Esophagus muscularis mucosa (tissue), 4 donors: ENCODE measurements around the gene NDUFB2. TPM values are rescaled to one million over a fixed set of nuclear protein-coding genes. Genes with fewer than 3 reads are reported as not detected.

Experiments
- DNase-seq: peaks from one replicate; pipeline ENCODE4 v3.0.0-alpha.2; 2017; ENCODE audit errors: extremely low spot score
- H3K27ac ChIP-seq, 4 donors: fragments of 200-600 bp; sonication (generic); replicated peaks in 1 of 4; 1 replicate in 3 of 4; 2 replicates in 1 of 4; pipeline ENCODE4 v1.5.1; 2016 to 2019; ENCODE audit warnings: mild to moderate bottlenecking in 1 of 4
- H3K27me3 ChIP-seq, 4 donors: fragments of 200-600 bp; sonication (generic); one replicate each; pipeline versions ENCODE4 v1.5.1 to v1.6.0; 2016 to 2019
- H3K36me3 ChIP-seq, 4 donors: fragments of 200-600 bp; sonication (generic); one replicate each; pipeline ENCODE4 v1.5.1; 2016 to 2019
- H3K4me1 ChIP-seq, 4 donors: fragments of 200-600 bp; sonication (generic); one replicate each; pipeline ENCODE4 v1.5.1; 2016 to 2019
- H3K4me3 ChIP-seq, 4 donors: fragments of 200-600 bp; sonication (generic); 1 replicate in 2 of 4; 2 replicates in 2 of 4; pipeline ENCODE4 v1.5.1; 2016 to 2019; ENCODE audit warnings: mild to moderate bottlenecking in 4 of 4, moderate library complexity in 1 of 4
- H3K9me3 ChIP-seq, 4 donors: fragments of 200-600 bp; sonication (generic); 1 replicate in 3 of 4; 2 replicates in 1 of 4; pipeline ENCODE4 v1.5.1; 2016 to 2019
- EP300 ChIP-seq: sonication (generic); formaldehyde crosslinking; IDR thresholded peaks from one replicate; pipeline ENCODE4 v1.6.1; 2017; ENCODE audit warnings: antibody characterized with exemption
- POLR2A ChIP-seq: fragments of 450-650 bp; IDR thresholded peaks from one replicate; pipeline ENCODE4 v1.6.1; 2017; ENCODE audit warnings: antibody characterized with exemption, moderate library complexity, mild to moderate bottlenecking, low read depth
- POLR2AphosphoS5 ChIP-seq, 2 donors: sonication (generic); formaldehyde crosslinking; IDR thresholded peaks; one replicate each; pipeline ENCODE4 v1.6.1; 2017; ENCODE audit warnings: antibody characterized with exemption in 2 of 2
- WGBS: methylation state at CpG from one replicate; pipeline ENCODE4 v1.1.5; 2018; 5-methylcytosine and 5-hydroxymethylcytosine counted together
- intact Hi-C: fragments of 100-400 bp; cut with DNase I; formaldehyde crosslinking; loops from one replicate; pipeline ENCODE4 v1.15.1; 2023
- total RNA-seq, 4 donors: library from RNA; depleted of rRNA; stranded (reverse); fragments of >200 nt; gene quantifications; one replicate each; pipeline versions ENCODE4 v1.1.0 to v1.2.1, GENCODE V29; 2016
- TF ChIP-seq, protein P1 (sequence below), 3 experiments: fragments of 200-600 bp in 2 of 3; fragments of 450-650 bp in 1 of 3; sonication (generic) in 2 of 3; IDR thresholded peaks; one replicate each; pipeline ENCODE4 v1.5.1; 2017 to 2019; ENCODE audit warnings: antibody characterized with exemption in 3 of 3, mild to moderate bottlenecking in 2 of 3, moderate library complexity in 1 of 3

Gene NDUFB2
- total RNA-seq, 4 donors from 2014 or later, result 235 to 279 (median 262) TPM

- intact Hi-C loops, result loop anchor here (1.0 to 5.0 kb wide), 2 partner anchors 135 to 176 kb away; partner anchors contain the start of gene MKRN1
- WGBS, result 20% methylated on average over 15 of the region's 15 CpGs
- no peak for DNase-seq
These were observed 43.0 kb upstream of the NDUFB2 start for GRCh38 chr7:140653319-140654108.

GRCh38 chr7:140654109-140654387 is 42.5 kb upstream of the NDUFB2 start:
- Histone ChIP-seq H3K4me1 (peaks cover 27 to 37% (median 31%) of the 10 kb centered on the region in 4 donors), H3K27me3 (no peaks in the 10 kb centered on the region), H3K27ac (peak overlapping the region in 3 of 4 donors; percentile 34 to 58 (median 53)), H3K4me3 (no peak overlapping the region), H3K9me3 (no peaks in the 10 kb centered on the region), H3K36me3 (no peaks in the 10 kb centered on the region)
- TF ChIP-seq, protein P1, sequence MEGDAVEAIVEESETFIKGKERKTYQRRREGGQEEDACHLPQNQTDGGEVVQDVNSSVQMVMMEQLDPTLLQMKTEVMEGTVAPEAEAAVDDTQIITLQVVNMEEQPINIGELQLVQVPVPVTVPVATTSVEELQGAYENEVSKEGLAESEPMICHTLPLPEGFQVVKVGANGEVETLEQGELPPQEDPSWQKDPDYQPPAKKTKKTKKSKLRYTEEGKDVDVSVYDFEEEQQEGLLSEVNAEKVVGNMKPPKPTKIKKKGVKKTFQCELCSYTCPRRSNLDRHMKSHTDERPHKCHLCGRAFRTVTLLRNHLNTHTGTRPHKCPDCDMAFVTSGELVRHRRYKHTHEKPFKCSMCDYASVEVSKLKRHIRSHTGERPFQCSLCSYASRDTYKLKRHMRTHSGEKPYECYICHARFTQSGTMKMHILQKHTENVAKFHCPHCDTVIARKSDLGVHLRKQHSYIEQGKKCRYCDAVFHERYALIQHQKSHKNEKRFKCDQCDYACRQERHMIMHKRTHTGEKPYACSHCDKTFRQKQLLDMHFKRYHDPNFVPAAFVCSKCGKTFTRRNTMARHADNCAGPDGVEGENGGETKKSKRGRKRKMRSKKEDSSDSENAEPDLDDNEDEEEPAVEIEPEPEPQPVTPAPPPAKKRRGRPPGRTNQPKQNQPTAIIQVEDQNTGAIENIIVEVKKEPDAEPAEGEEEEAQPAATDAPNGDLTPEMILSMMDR (IDR thresholded peaks at IDR 0.05), result no peak
- no peak for TF ChIP-seq POLR2A
- TF ChIP-seq EP300, result no peak
- no peak for TF ChIP-seq POLR2AphosphoS5 (IDR thresholded peaks at IDR 0.05)
- intact Hi-C loops, result loop anchor here (5.0 kb wide), 1 partner anchor 177 kb away; the partner anchor contains the start of gene MKRN1
- 52% methylated on average over 2 of the region's 2 CpGs for WGBS
- no peak for DNase-seq

More at GRCh38 chr7:140653319-140654108, 43.0 kb upstream of the NDUFB2 start:
- no peaks in the 10 kb centered on the region for H3K36me3 ChIP-seq
- peak overlapping the region in 3 of 4 donors; percentile 34 to 58 (median 53) for H3K27ac ChIP-seq
- TF ChIP-seq EP300 (no peak), POLR2AphosphoS5 (IDR thresholded peaks at IDR 0.05) (peak in 1 of 2 donors; percentile 57), POLR2A (no peak)
- TF ChIP-seq, protein P1 (IDR thresholded peaks at IDR 0.05), result peak; percentile 79 to 92 (median 90)
- H3K27me3 ChIP-seq, result no peaks in the 10 kb centered on the region
- no peaks in the 10 kb centered on the region for H3K9me3 ChIP-seq
- H3K4me3 ChIP-seq, result no peak overlapping the region
- H3K4me1 ChIP-seq, result peaks cover 27 to 37% (median 31%) of the 10 kb centered on the region in 4 donors

DNA sequence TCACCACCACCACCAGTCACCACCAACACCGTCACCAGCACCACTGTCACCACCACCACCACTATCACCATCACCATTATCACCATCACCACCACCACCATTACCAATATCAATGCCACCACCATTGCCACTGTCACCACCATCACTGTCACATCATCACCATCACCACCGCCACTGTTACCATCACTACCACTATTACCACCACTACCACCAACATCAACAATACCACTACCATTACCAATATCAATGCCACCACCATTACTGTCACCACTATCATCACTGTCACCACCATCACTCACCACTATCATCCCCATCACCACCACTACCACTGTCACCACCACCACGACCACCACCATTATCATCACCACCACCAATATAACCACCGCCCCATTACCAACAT is 41.8 kb upstream of the NDUFB2 start:
- no peak overlapping the region for H3K4me3 ChIP-seq
- H3K36me3 ChIP-seq, result no peaks in the 10 kb centered on the region
- H3K27ac ChIP-seq, result peak overlapping the region in 1 of 4 donors; percentile 58
- TF ChIP-seq, protein P1 (IDR thresholded peaks at IDR 0.05), result no peak
- TF ChIP-seq POLR2AphosphoS5 (IDR thresholded peaks at IDR 0.05), result no peak
- no peak for DNase-seq
- no peaks in the 10 kb centered on the region for H3K9me3 ChIP-seq
- WGBS, result 94% methylated on average over 4 of the region's 4 CpGs
- intact Hi-C loops, result loop anchor here (5.0 kb wide), 1 partner anchor 177 kb away; the partner anchor contains the start of gene MKRN1
- no peaks in the 10 kb centered on the region for H3K27me3 ChIP-seq
- H3K4me1 ChIP-seq, result peaks cover 27 to 37% (median 31%) of the 10 kb centered on the region in 4 donors

DNA sequence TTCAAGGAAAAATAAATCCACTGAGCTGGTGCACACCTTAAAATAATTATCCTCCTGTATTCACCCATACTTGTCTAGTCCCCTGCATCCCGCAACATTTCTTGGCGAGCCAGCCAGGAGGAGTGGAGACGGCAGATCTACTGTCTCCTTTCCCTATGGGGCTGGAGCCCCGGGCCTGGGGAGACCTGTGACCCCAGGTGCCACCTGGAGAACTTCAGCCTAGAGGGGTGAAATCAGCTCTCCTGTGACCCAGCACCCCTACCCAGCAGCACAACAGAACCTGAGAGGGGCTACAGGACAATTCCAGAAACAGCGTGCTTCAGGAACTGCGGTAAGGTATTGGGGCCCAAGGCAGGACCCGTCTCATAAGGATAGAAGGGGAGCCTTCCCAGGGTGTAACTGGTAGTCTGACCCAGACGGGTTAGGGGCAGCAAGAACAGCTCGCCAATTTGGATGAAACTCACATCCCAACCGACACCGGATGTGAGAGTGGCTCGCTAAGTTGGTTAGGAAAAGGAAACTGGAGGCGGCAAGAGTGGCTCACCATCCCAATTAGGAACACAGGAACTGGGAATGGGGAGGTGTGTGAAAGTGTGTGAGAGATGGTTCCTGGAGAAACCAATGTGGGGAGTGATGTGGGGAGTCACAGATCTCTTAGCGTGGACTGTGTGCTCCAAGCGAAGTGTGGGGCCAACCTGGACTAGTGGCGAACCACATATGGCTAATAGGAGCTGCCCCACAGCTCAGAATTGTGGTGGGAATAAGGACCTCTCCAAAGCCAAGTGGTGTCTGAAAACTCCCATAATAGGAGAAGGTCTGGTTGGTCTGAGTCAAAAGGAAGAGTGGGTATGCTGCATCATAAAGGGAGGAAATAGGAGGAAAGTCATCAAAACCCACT is 40.7 kb upstream of the NDUFB2 start:
- Histone ChIP-seq H3K4me3 (peak overlapping the region in 3 of 4 donors; percentile 38 to 48 (median 42)), H3K27me3 (no peaks in the 10 kb centered on the region), H3K9me3 (no peaks in the 10 kb centered on the region), H3K27ac (peak overlapping the region; percentile 54 to 74 (median 68)), H3K4me1 (peaks cover 27 to 37% (median 31%) of the 10 kb centered on the region in 4 donors), H3K36me3 (no peaks in the 10 kb centered on the region)
- TF ChIP-seq POLR2AphosphoS5 (IDR thresholded peaks at IDR 0.05), result no peak
- no peak for TF ChIP-seq POLR2A
- no peak for TF ChIP-seq EP300
- TF ChIP-seq, protein P1 (IDR thresholded peaks at IDR 0.05), result no peak
- no peak for DNase-seq
- 96% methylated on average over 14 of the region's 16 CpGs for WGBS
- intact Hi-C loops, result no loop called here
